H9 (cell line): ENCODE results near the gene CCDC180. TPM values are rescaled to one million over a fixed set of nuclear protein-coding genes. Genes with fewer than 3 reads are reported as not detected.

ENCODE experiments used
- DNase-seq: peaks from one replicate; pipeline ENCODE4 v3.0.0-alpha.2; 2017
- H2AFZ ChIP-seq: one replicate; pipeline ENCODE4 v1.6.1; 2013; ENCODE audit warnings: mild to moderate bottlenecking, low read length, control low read depth, moderate library complexity
- H2AK5ac ChIP-seq: 2 replicates; pipeline ENCODE4 v1.6.1; 2013; ENCODE audit warnings: low read length, control low read depth, mixed read lengths; ENCODE audit not compliant: insufficient read length
- H2BK120ac ChIP-seq: one replicate; pipeline ENCODE4 v1.6.1; 2013; ENCODE audit warnings: low read depth, mild to moderate bottlenecking, low read length, control low read depth, inconsistent platforms; ENCODE audit not compliant: poor library complexity, severe bottlenecking
- H2BK12ac ChIP-seq: 2 replicates; pipeline ENCODE4 v1.6.1; 2013; ENCODE audit warnings: low read length, control low read depth, mixed read lengths, low read depth; ENCODE audit not compliant: insufficient read length
- H2BK15ac ChIP-seq: 2 replicates; pipeline ENCODE4 v1.6.1; 2013; ENCODE audit warnings: low read depth, low read length, control low read depth
- H2BK20ac ChIP-seq: one replicate; pipeline ENCODE4 v1.6.1; 2013; ENCODE audit warnings: low read depth, mild to moderate bottlenecking, low read length, control low read depth, inconsistent platforms; ENCODE audit not compliant: poor library complexity, severe bottlenecking
- H2BK5ac ChIP-seq: 2 replicates; pipeline ENCODE4 v1.6.1; 2013; ENCODE audit warnings: low read length, control low read depth, mixed read lengths; ENCODE audit not compliant: insufficient read length
- H3K14ac ChIP-seq: 2 replicates; pipeline ENCODE4 v1.6.1; 2013; ENCODE audit warnings: low read length, control low read depth; ENCODE audit not compliant: insufficient read depth
- H3K18ac ChIP-seq: 2 replicates; pipeline ENCODE4 v1.6.1; 2013; ENCODE audit warnings: low read depth, mild to moderate bottlenecking, mixed read lengths, low read length, control low read depth; ENCODE audit not compliant: insufficient read length
- H3K23ac ChIP-seq: 2 replicates; pipeline ENCODE4 v1.6.1; 2013; ENCODE audit warnings: low read length, control low read depth, mixed read lengths, low read depth; ENCODE audit not compliant: insufficient read length
- H3K23me2 ChIP-seq: 2 replicates; pipeline ENCODE4 v1.6.1; 2013; ENCODE audit warnings: low read depth, mild to moderate bottlenecking, mixed read lengths, low read length, control low read depth; ENCODE audit not compliant: insufficient read length, poor library complexity, severe bottlenecking
- H3K27ac ChIP-seq: 2 replicates; pipeline ENCODE4 v1.5.1; 2013; ENCODE audit warnings: low read length, control low read depth, mixed read lengths, low read depth; ENCODE audit not compliant: insufficient read length
- H3K27me3 ChIP-seq: 2 replicates; pipeline ENCODE4 v1.6.1; 2013; ENCODE audit warnings: low read length, control low read depth, inconsistent platforms; ENCODE audit not compliant: insufficient read depth
- H3K4ac ChIP-seq: 2 replicates; pipeline ENCODE4 v1.6.1; 2013; ENCODE audit warnings: low read depth, mild to moderate bottlenecking, control low read depth, inconsistent platforms, low read length, moderate library complexity
- H3K4me1 ChIP-seq: 2 replicates; pipeline ENCODE4 v1.6.1; 2013; ENCODE audit warnings: low read length, control low read depth, inconsistent platforms; ENCODE audit not compliant: insufficient read depth
- H3K4me2 ChIP-seq: 2 replicates; pipeline ENCODE4 v1.6.1; 2013; ENCODE audit warnings: low read length, control low read depth, mixed read lengths; ENCODE audit not compliant: insufficient read length, insufficient read depth
- H3K56ac ChIP-seq: 2 replicates; pipeline ENCODE4 v1.6.1; 2013; ENCODE audit warnings: low read depth, mild to moderate bottlenecking, mixed read lengths, low read length, control low read depth; ENCODE audit not compliant: insufficient read length
- H3K79me1 ChIP-seq: 2 replicates; pipeline ENCODE4 v1.6.1; 2013; ENCODE audit warnings: low read depth, mild to moderate bottlenecking, moderate library complexity, low read length, control low read depth, inconsistent platforms; ENCODE audit not compliant: insufficient read depth, poor library complexity, severe bottlenecking
- H3K79me2 ChIP-seq: 2 replicates; pipeline ENCODE4 v1.6.1; 2013; ENCODE audit warnings: low read length, control low read depth, inconsistent platforms; ENCODE audit not compliant: insufficient read depth
- H3K9ac ChIP-seq: 2 replicates; pipeline ENCODE4 v1.6.1; 2013; ENCODE audit warnings: low read length, control low read depth, mixed read lengths; ENCODE audit not compliant: insufficient read length; ENCODE audit errors: extremely low read depth
- H3K9me3 ChIP-seq: one replicate; pipeline ENCODE4 v1.6.1; 2013; ENCODE audit warnings: low read depth, low read length, inconsistent platforms; ENCODE audit not compliant: control insufficient read depth
- H3T11ph ChIP-seq: one replicate; pipeline ENCODE4 v1.6.1; 2013; ENCODE audit warnings: mild to moderate bottlenecking, low read length, control low read depth, inconsistent platforms
- H4K20me1 ChIP-seq: one replicate; pipeline ENCODE4 v1.6.1; 2013; ENCODE audit not compliant: control insufficient read depth, insufficient read length, insufficient read depth
- H4K5ac ChIP-seq: 2 replicates; pipeline ENCODE4 v1.6.1; 2013; ENCODE audit warnings: low read depth, mild to moderate bottlenecking, mixed read lengths, low read length, control low read depth; ENCODE audit not compliant: insufficient read length
- H4K8ac ChIP-seq: replicated peaks from 2 replicates; pipeline ENCODE4 v1.6.1; 2013; ENCODE audit warnings: low read length, control low read depth, mixed read lengths, low read depth; ENCODE audit not compliant: insufficient read length
- H4K91ac ChIP-seq: 2 replicates; pipeline ENCODE4 v1.6.1; 2013; ENCODE audit warnings: low read depth, mild to moderate bottlenecking, moderate library complexity, mixed read lengths, low read length, control low read depth; ENCODE audit not compliant: insufficient read length
- H3K27ac Mint-ChIP-seq, 3 experiments: 2 replicates in 2 of 3; 3 replicates in 1 of 3; pipeline ENCODE4 v1.8.0; 2020 to 2021; ENCODE audit warnings: mixed read lengths in 3 of 3, mild to moderate bottlenecking in 1 of 3, moderate library complexity in 1 of 3
- H3K27me3 Mint-ChIP-seq: 2 replicates; pipeline ENCODE4 v1.8.0; 2021; ENCODE audit warnings: low read depth, mild to moderate bottlenecking, moderate library complexity, mixed read lengths
- H3K36me3 Mint-ChIP-seq, 3 experiments: 2 replicates in 2 of 3; 3 replicates in 1 of 3; pipeline ENCODE4 v1.8.0; 2020 to 2021; ENCODE audit warnings: low read depth in 3 of 3, mixed read lengths in 3 of 3; ENCODE audit not compliant: insufficient read depth in 1 of 3
- H3K4me1 Mint-ChIP-seq, 2 experiments: 2 replicates each; pipeline ENCODE4 v1.8.0; 2020; ENCODE audit warnings: mixed read lengths in 2 of 2
- H3K4me3 Mint-ChIP-seq, 2 experiments: 2 replicates in 1 of 2; 3 replicates in 1 of 2; pipeline ENCODE4 v1.8.0; 2020 to 2021; ENCODE audit warnings: mild to moderate bottlenecking in 2 of 2, mixed read lengths in 2 of 2, moderate library complexity in 1 of 2
- H3K9me3 Mint-ChIP-seq, 2 experiments: 2 replicates in 1 of 2; 3 replicates in 1 of 2; pipeline ENCODE4 v1.8.0; 2020; ENCODE audit warnings: mild to moderate bottlenecking in 2 of 2, mixed read lengths in 2 of 2, moderate library complexity in 1 of 2
- CTCF ChIP-seq: fragments of 200-600 bp; sonication (generic); conservative IDR thresholded peaks from 3 replicates; pipeline ENCODE4 v1.8.0; 2021; ENCODE audit warnings: antibody characterized with exemption, mild to moderate bottlenecking
- WGBS: extraction: QIAGEN DNeasy Blood & Tissue Kit; methylation state at CpG from one replicate; pipeline ENCODE4 v1.1.7; 2013; ENCODE audit warnings: missing lambda C conversion rate, low lambda C conversion rate, mixed read lengths; ENCODE audit not compliant: insufficient read length; ENCODE audit errors: extremely low coverage; 5-methylcytosine and 5-hydroxymethylcytosine counted together
- total RNA-seq: library from RNA; stranded (reverse); gene quantifications from 2 replicates; pipeline ENCODE4 v1.2.1, GENCODE V29; 2021

The CCDC180 gene
- total RNA-seq, 1 experiment from 2014 or later = 5.9 TPM

DNA sequence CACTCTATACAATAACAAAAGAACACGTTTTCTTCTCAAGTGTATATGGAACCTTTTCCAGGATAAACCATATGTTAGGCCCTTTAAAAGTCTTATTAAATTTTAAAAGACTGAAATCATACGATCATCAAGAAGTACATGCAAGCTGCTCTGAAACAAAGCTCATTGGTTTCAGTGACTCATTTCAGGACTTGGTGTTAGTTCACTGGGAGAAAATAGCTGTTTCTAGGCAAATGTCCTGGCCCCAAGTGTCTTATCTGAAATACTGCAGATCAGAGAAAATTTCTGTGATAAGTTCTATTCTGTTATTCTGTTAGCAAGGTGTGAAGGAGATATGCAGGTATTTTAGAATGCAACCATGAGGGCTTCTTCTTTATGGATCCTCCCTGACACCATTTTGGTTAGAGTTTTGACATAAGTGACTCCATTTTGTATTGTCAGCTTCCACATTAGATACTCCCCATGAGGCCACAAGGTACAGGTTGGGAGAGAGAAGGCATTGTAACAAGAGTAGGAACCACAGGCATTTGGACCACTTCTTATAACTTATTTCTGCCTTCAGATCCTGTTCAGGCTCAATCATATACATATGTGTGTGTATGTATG, 7.5 kb upstream of the CCDC180 start:
- no peak for DNase-seq
- no peak overlapping the region for H3K4me2 ChIP-seq
- Mint-ChIP-seq H3K36me3 (peaks cover 28 to 48% (median 37%) of the 10 kb centered on the region in 3 experiments), H3K27me3 (peaks cover 1% of the 10 kb centered on the region), H3K4me1 (peaks cover 0 to 8% of the 10 kb centered on the region in 2 experiments; a peak in 2 of 4 replicates), H3K27ac (no peak overlapping the region), H3K4me3 (no peak overlapping the region), H3K9me3 (peaks cover 22 to 44% of the 10 kb centered on the region in 2 experiments)
- H3K27ac ChIP-seq = no peak overlapping the region
- H2BK15ac ChIP-seq = no peak overlapping the region
- H4K20me1 ChIP-seq = no peaks in the 10 kb centered on the region
- H3K9me3 ChIP-seq = no peaks in the 10 kb centered on the region
- H3K4me1 ChIP-seq = no peaks in the 10 kb centered on the region
- H3K9ac ChIP-seq = no peak overlapping the region
- no peak overlapping the region for H2BK12ac ChIP-seq
- no peak overlapping the region for H4K5ac ChIP-seq
- H2AFZ ChIP-seq = no peak overlapping the region
- no peak overlapping the region for H3K23ac ChIP-seq
- no peaks in the 10 kb centered on the region for H3K79me1 ChIP-seq
- no peak overlapping the region for H2BK120ac ChIP-seq
- H3K18ac ChIP-seq = no peak overlapping the region
- no CpG with 5 or more reads among the region's 2 CpGs for WGBS
- H4K91ac ChIP-seq = no peak overlapping the region
- no peaks in the 10 kb centered on the region for H3K27me3 ChIP-seq
- H2BK5ac ChIP-seq = no peak overlapping the region
- no peak overlapping the region for H3K4ac ChIP-seq
- H3K79me2 ChIP-seq = no peaks in the 10 kb centered on the region
- H3K14ac ChIP-seq = no peak overlapping the region
- no peak overlapping the region for H3T11ph ChIP-seq
- H2BK20ac ChIP-seq = no peak overlapping the region
- H3K23me2 ChIP-seq = no peaks in the 10 kb centered on the region
- no peak overlapping the region for H2AK5ac ChIP-seq
- no peak overlapping the region for H4K8ac ChIP-seq
- TF ChIP-seq CTCF = no peak
- no peak overlapping the region for H3K56ac ChIP-seq
